GM23338 (cell line): ENCODE data around the gene CFAP77. TPM values are rescaled to one million over a fixed set of nuclear protein-coding genes. Genes with fewer than 3 reads are reported as not detected.

ENCODE experiments used
- ATAC-seq: fragments of 200-7000 bp; cut with Tn5 transposase; 3 replicates; pipeline ENCODE4 v1.9.1; 2020
- DNase-seq: peaks from one replicate; pipeline ENCODE4 v3.0.0-alpha.2; 2015; ENCODE audit warnings: low spot score
- H2AFZ ChIP-seq: fragments of 200-600 bp; sonication (generic); 2 replicates; pipeline ENCODE4 v1.8.0; 2016; ENCODE audit warnings: antibody characterized with exemption, mild to moderate bottlenecking, moderate library complexity
- H3F3A ChIP-seq: fragments of 200-600 bp; sonication (generic); replicated peaks from 2 replicates; pipeline ENCODE4 v1.8.0; 2017; ENCODE audit warnings: antibody characterized with exemption, mixed run types, low read depth
- H3K27ac ChIP-seq: fragments of 200-600 bp; sonication (generic); 2 replicates; pipeline ENCODE4 v1.6.1; 2016; ENCODE audit warnings: low read depth
- H3K27me3 ChIP-seq: fragments of 200-600 bp; sonication (generic); 2 replicates; pipeline ENCODE4 v1.8.0; 2016; ENCODE audit warnings: mild to moderate bottlenecking, mixed run types, moderate library complexity; ENCODE audit not compliant: insufficient read depth
- H3K36me3 ChIP-seq: fragments of 200-600 bp; sonication (generic); 2 replicates; pipeline ENCODE4 v1.8.0; 2016; ENCODE audit warnings: mild to moderate bottlenecking; ENCODE audit not compliant: insufficient read depth
- H3K4me1 ChIP-seq: fragments of 200-600 bp; sonication (generic); 2 replicates; pipeline ENCODE4 v1.8.0; 2016; ENCODE audit warnings: mild to moderate bottlenecking, moderate library complexity; ENCODE audit not compliant: insufficient read depth
- H3K4me2 ChIP-seq: fragments of 200-600 bp; sonication (generic); 2 replicates; pipeline ENCODE4 v1.7.1; 2017; ENCODE audit warnings: mixed run types
- H3K4me3 ChIP-seq: fragments of 200-600 bp; sonication (generic); 2 replicates; pipeline ENCODE4 v1.6.1; 2016; ENCODE audit warnings: mixed run types
- H3K79me2 ChIP-seq: fragments of 200-600 bp; sonication (generic); replicated peaks from 2 replicates; pipeline ENCODE4 v1.8.0; 2017; ENCODE audit warnings: mild to moderate bottlenecking; ENCODE audit not compliant: insufficient read depth
- H3K9me2 ChIP-seq: fragments of 200-600 bp; sonication (generic); 2 replicates; pipeline ENCODE4 v1.8.0; 2017; ENCODE audit not compliant: insufficient read depth
- H4K20me1 ChIP-seq: fragments of 200-600 bp; sonication (generic); replicated peaks from 2 replicates; pipeline ENCODE4 v1.8.0; 2017; ENCODE audit warnings: mild to moderate bottlenecking; ENCODE audit not compliant: insufficient read depth
- H3K27ac Mint-ChIP-seq: 2 replicates; pipeline ENCODE4 v1.8.0; 2020; ENCODE audit warnings: inconsistent platforms, mild to moderate bottlenecking, moderate library complexity, mixed read lengths
- H3K27me3 Mint-ChIP-seq: 3 replicates; pipeline ENCODE4 v1.8.0; 2022; ENCODE audit warnings: low read depth, mild to moderate bottlenecking, moderate library complexity, mixed read lengths, inconsistent platforms; ENCODE audit not compliant: insufficient read depth, poor library complexity
- H3K36me3 Mint-ChIP-seq: 3 replicates; pipeline ENCODE4 v1.8.0; 2021; ENCODE audit warnings: low read depth, mild to moderate bottlenecking, inconsistent platforms, moderate library complexity, mixed read lengths
- H3K4me1 Mint-ChIP-seq: 3 replicates; pipeline ENCODE4 v1.8.0; 2020; ENCODE audit warnings: mild to moderate bottlenecking, inconsistent platforms, mixed read lengths
- H3K4me3 Mint-ChIP-seq: 3 replicates; pipeline ENCODE4 v1.8.0; 2021; ENCODE audit warnings: moderate library complexity, mild to moderate bottlenecking, inconsistent platforms, mixed read lengths
- H3K9me3 Mint-ChIP-seq: 3 replicates; pipeline ENCODE4 v1.8.0; 2020; ENCODE audit warnings: moderate library complexity, mild to moderate bottlenecking, inconsistent platforms, mixed read lengths
- CREB1 ChIP-seq: fragments of 250-450 bp; sonication (Bioruptor Pico); IDR thresholded peaks from 2 replicates; pipeline ENCODE4 v1.5.0; 2020; ENCODE audit warnings: low read depth, mild to moderate bottlenecking, moderate library complexity
- EZH2 ChIP-seq: fragments of 200-600 bp; sonication (generic); IDR thresholded peaks from one replicate; pipeline ENCODE4 v1.8.0; 2017; ENCODE audit warnings: antibody characterized with exemption, mild to moderate bottlenecking, low read depth; ENCODE audit not compliant: unreplicated experiment
- EZH2phosphoT487 ChIP-seq: fragments of 200-600 bp; sonication (generic); IDR thresholded peaks from one replicate; pipeline ENCODE4 v1.8.1; 2018; ENCODE audit warnings: antibody characterized with exemption; ENCODE audit not compliant: unreplicated experiment
- JUNB ChIP-seq: IDR thresholded peaks from one replicate; pipeline ENCODE4 v1.6.1; 2016; ENCODE audit warnings: antibody characterized with exemption; ENCODE audit not compliant: unreplicated experiment
- STAT1 ChIP-seq: IDR thresholded peaks from one replicate; pipeline ENCODE4 v1.6.1; 2016; ENCODE audit warnings: antibody characterized with exemption; ENCODE audit not compliant: unreplicated experiment
- ZNF114 ChIP-seq: fragments of 250-450 bp; sonication (Bioruptor Pico); IDR thresholded peaks from 2 replicates; pipeline ENCODE4 v1.5.0; 2020; ENCODE audit warnings: mild to moderate bottlenecking, moderate library complexity
- polyA plus RNA-seq: library from polyadenylated mRNA; unstranded; fragments of >200 nt; fragmentation: Nextera tagmentation; extraction: Ambion mirVana; gene quantifications from 2 replicates; pipeline ENCODE4 v1.2.1, GENCODE V29; 2016
- total RNA-seq: library from RNA; depleted of rRNA; stranded (reverse); fragments of >200 nt; shearing (Covaris generic); gene quantifications from 2 replicates; pipeline ENCODE4 v1.2.3, GENCODE V29; 2014
- TF ChIP-seq, protein P1 (sequence below): IDR thresholded peaks from one replicate; pipeline ENCODE4 v1.6.1; 2018; ENCODE audit warnings: antibody characterized with exemption; ENCODE audit not compliant: unreplicated experiment
- TF ChIP-seq, protein P2 (sequence below): IDR thresholded peaks from 2 replicates; pipeline ENCODE4 v1.6.1; 2016; ENCODE audit warnings: antibody characterized with exemption
- TF ChIP-seq, protein P3 (sequence below): fragments of 250-450 bp; sonication (Bioruptor Pico); IDR thresholded peaks from 2 replicates; pipeline ENCODE4 v1.5.0; 2020; ENCODE audit warnings: mild to moderate bottlenecking, moderate library complexity

The CFAP77 gene
- total and polyA plus RNA-seq, 2 experiments from 2014 or later = 0.97 to 1.3 TPM

DNA sequence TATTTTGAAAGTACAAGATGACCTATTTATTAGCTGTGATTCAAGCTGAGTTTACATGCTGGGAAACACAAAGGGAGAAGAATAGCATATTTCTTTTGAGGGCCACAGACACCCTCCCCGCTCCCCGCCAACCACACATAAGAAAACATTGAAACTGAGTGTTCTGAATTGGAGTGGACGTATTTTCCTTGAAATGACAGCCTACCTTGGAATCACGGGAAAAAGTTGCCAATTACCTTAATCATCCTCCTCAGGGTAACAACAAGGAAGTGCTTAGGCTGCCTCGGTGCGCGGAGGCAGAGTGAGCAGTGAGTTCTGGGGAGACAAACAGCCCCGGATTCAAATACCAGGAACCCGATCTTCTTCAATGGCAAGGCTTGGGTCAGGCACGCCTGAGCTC lies 31.4 kb downstream of the CFAP77 start:
- TF ChIP-seq ZNF114 (CRISPR knock-in tag) (no peak), CREB1 (CRISPR knock-in tag) (no peak), EZH2phosphoT487 (no peak), EZH2 (no peak)
- TF ChIP-seq, protein P1, sequence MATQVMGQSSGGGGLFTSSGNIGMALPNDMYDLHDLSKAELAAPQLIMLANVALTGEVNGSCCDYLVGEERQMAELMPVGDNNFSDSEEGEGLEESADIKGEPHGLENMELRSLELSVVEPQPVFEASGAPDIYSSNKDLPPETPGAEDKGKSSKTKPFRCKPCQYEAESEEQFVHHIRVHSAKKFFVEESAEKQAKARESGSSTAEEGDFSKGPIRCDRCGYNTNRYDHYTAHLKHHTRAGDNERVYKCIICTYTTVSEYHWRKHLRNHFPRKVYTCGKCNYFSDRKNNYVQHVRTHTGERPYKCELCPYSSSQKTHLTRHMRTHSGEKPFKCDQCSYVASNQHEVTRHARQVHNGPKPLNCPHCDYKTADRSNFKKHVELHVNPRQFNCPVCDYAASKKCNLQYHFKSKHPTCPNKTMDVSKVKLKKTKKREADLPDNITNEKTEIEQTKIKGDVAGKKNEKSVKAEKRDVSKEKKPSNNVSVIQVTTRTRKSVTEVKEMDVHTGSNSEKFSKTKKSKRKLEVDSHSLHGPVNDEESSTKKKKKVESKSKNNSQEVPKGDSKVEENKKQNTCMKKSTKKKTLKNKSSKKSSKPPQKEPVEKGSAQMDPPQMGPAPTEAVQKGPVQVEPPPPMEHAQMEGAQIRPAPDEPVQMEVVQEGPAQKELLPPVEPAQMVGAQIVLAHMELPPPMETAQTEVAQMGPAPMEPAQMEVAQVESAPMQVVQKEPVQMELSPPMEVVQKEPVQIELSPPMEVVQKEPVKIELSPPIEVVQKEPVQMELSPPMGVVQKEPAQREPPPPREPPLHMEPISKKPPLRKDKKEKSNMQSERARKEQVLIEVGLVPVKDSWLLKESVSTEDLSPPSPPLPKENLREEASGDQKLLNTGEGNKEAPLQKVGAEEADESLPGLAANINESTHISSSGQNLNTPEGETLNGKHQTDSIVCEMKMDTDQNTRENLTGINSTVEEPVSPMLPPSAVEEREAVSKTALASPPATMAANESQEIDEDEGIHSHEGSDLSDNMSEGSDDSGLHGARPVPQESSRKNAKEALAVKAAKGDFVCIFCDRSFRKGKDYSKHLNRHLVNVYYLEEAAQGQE = no peak
- TF ChIP-seq, protein P2, sequence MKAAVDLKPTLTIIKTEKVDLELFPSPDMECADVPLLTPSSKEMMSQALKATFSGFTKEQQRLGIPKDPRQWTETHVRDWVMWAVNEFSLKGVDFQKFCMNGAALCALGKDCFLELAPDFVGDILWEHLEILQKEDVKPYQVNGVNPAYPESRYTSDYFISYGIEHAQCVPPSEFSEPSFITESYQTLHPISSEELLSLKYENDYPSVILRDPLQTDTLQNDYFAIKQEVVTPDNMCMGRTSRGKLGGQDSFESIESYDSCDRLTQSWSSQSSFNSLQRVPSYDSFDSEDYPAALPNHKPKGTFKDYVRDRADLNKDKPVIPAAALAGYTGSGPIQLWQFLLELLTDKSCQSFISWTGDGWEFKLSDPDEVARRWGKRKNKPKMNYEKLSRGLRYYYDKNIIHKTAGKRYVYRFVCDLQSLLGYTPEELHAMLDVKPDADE = no peak
- no peaks in the 10 kb centered on the region for H3K79me2 ChIP-seq
- H3K9me2 ChIP-seq = no peaks in the 10 kb centered on the region
- no peak for DNase-seq
- no peak overlapping the region for H3K4me3 ChIP-seq
- H4K20me1 ChIP-seq = no peaks in the 10 kb centered on the region; the same call in 1 of the 2 replicates
- no peak overlapping the region for H3K27ac ChIP-seq
- no peaks in the 10 kb centered on the region for H3K27me3 ChIP-seq
- Mint-ChIP-seq H3K27ac (0 out of 2 replicates have a peak overlapping the region, but pooled peaks have one; percentile 26), H3K4me3 (no peak overlapping the region), H3K9me3 (no peaks in the 10 kb centered on the region), H3K27me3 (no peaks in the 10 kb centered on the region), H3K36me3 (no peaks in the 10 kb centered on the region), H3K4me1 (peaks cover 19% of the 10 kb centered on the region)
- peak overlapping the region; percentile 75; the same call in 1 of the 2 replicates for H2AFZ ChIP-seq
- peaks cover 8% of the 10 kb centered on the region for H3K4me1 ChIP-seq
- H3F3A ChIP-seq = no peaks in the 10 kb centered on the region
- peak; percentile 82 for ATAC-seq
- no peaks in the 10 kb centered on the region for H3K36me3 ChIP-seq
- H3K4me2 ChIP-seq = no peak overlapping the region

DNA sequence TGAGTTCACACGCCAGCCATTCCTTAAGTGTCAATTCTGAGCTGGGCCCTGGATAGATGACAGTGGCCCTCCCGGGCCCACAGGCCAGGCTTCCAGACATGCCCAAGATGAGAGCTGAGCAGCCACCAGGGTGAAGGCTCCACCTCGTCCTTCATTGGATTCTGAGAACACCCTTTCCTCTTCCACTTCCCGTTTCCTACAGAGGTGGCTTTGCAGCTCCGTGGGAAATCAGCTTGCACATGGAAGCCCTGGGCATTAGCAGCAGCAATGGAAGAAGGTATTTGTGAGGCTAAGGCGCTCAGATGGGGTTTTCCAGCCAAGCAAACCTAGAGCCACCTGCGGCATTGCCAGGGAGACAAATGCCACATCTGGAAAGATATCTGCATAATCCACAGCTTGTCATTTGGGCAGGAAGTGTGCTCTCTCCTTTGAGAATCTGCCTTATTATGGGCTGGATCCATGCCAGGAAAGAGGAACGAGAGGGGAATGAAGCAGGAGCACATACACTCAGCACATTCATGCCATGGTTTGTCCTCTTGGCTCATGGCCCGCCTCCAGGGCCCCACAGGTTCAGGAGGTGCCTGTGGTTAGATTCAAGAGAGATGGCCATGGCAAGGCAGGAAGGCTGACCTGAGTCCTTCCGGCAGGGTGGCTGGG lies 34.1 kb downstream of the CFAP77 start:
- H3K36me3 Mint-ChIP-seq = no peaks in the 10 kb centered on the region
- H3F3A ChIP-seq = no peaks in the 10 kb centered on the region
- no peak overlapping the region for H3K4me2 ChIP-seq
- no peaks in the 10 kb centered on the region for H4K20me1 ChIP-seq
- H3K79me2 ChIP-seq = no peaks in the 10 kb centered on the region
- H3K4me1 Mint-ChIP-seq = peaks cover 16% of the 10 kb centered on the region
- peaks cover 3% of the 10 kb centered on the region for H3K27me3 Mint-ChIP-seq
- DNase-seq = no peak
- H3K4me1 ChIP-seq = peaks cover 8% of the 10 kb centered on the region
- no peak overlapping the region for H3K4me3 Mint-ChIP-seq
- ATAC-seq = no peak
- H3K9me2 ChIP-seq = no peaks in the 10 kb centered on the region
- H3K27me3 ChIP-seq = no peaks in the 10 kb centered on the region
- H3K9me3 Mint-ChIP-seq = no peaks in the 10 kb centered on the region
- no peaks in the 10 kb centered on the region for H3K36me3 ChIP-seq
- no peak overlapping the region for H3K27ac ChIP-seq
- H3K4me3 ChIP-seq = no peak overlapping the region
- no peak overlapping the region for H3K27ac Mint-ChIP-seq
- 0 out of 2 replicates have a peak overlapping the region, but pooled peaks have one; percentile 10 for H2AFZ ChIP-seq
- TF ChIP-seq CREB1 (CRISPR knock-in tag) (no peak), ZNF114 (CRISPR knock-in tag) (no peak), EZH2 (no peak), STAT1 (no peak), JUNB (no peak)
- TF ChIP-seq, protein P3, sequence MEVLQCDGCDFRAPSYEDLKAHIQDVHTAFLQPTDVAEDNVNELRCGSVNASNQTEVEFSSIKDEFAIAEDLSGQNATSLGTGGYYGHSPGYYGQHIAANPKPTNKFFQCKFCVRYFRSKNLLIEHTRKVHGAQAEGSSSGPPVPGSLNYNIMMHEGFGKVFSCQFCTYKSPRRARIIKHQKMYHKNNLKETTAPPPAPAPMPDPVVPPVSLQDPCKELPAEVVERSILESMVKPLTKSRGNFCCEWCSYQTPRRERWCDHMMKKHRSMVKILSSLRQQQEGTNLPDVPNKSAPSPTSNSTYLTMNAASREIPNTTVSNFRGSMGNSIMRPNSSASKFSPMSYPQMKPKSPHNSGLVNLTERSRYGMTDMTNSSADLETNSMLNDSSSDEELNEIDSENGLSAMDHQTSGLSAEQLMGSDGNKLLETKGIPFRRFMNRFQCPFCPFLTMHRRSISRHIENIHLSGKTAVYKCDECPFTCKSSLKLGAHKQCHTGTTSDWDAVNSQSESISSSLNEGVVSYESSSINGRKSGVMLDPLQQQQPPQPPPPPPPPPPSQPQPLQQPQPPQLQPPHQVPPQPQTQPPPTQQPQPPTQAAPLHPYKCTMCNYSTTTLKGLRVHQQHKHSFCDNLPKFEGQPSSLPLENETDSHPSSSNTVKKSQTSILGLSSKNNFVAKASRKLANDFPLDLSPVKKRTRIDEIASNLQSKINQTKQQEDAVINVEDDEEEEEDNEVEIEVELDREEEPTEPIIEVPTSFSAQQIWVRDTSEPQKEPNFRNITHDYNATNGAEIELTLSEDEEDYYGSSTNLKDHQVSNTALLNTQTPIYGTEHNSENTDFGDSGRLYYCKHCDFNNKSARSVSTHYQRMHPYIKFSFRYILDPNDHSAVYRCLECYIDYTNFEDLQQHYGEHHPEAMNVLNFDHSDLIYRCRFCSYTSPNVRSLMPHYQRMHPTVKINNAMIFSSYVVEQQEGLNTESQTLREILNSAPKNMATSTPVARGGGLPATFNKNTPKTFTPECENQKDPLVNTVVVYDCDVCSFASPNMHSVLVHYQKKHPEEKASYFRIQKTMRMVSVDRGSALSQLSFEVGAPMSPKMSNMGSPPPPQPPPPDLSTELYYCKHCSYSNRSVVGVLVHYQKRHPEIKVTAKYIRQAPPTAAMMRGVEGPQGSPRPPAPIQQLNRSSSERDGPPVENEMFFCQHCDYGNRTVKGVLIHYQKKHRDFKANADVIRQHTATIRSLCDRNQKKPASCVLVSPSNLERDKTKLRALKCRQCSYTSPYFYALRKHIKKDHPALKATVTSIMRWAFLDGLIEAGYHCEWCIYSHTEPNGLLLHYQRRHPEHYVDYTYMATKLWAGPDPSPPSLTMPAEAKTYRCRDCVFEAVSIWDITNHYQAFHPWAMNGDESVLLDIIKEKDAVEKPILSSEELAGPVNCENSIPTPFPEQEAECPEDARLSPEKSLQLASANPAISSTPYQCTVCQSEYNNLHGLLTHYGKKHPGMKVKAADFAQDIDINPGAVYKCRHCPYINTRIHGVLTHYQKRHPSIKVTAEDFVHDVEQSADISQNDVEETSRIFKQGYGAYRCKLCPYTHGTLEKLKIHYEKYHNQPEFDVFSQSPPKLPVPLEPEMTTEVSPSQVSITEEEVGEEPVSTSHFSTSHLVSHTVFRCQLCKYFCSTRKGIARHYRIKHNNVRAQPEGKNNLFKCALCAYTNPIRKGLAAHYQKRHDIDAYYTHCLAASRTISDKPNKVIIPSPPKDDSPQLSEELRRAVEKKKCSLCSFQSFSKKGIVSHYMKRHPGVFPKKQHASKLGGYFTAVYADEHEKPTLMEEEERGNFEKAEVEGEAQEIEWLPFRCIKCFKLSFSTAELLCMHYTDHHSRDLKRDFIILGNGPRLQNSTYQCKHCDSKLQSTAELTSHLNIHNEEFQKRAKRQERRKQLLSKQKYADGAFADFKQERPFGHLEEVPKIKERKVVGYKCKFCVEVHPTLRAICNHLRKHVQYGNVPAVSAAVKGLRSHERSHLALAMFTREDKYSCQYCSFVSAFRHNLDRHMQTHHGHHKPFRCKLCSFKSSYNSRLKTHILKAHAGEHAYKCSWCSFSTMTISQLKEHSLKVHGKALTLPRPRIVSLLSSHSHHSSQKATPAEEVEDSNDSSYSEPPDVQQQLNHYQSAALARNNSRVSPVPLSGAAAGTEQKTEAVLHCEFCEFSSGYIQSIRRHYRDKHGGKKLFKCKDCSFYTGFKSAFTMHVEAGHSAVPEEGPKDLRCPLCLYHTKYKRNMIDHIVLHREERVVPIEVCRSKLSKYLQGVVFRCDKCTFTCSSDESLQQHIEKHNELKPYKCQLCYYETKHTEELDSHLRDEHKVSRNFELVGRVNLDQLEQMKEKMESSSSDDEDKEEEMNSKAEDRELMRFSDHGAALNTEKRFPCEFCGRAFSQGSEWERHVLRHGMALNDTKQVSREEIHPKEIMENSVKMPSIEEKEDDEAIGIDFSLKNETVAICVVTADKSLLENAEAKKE = no peak
